ENCODE measurements around the gene TK2.
"Not testable (repeated sequence)": the region's sequence is repeated elsewhere in the genome, so short reads cannot be mapped to it uniquely, and the experiment has no call there.

Gene TK2

GRCh38 chr16:66549284-66550131 lies at the start of gene TK2:
TK2 (minus strand) TSS chr16:66550122; CDS start chr16:66550061, 61 bp downstream.
- FAIRE-seq = no peak

- no peak for FAIRE-seq
These were observed 48.2 kb upstream of the TK2 start for GRCh38 chr16:66598111-66598510.

- FAIRE-seq = no peak
These were observed 47.3 kb upstream of the TK2 start for GRCh38 chr16:66596986-66597848.

GRCh38 chr16:66596559-66596958 lies 46.6 kb upstream of the TK2 start:
- not testable (repeated sequence) for FAIRE-seq

- no peak for FAIRE-seq
These were observed 44.8 kb upstream of the TK2 start for GRCh38 chr16:66594739-66595138.

GRCh38 chr16:66592814-66593213 lies 42.9 kb upstream of the TK2 start:
- FAIRE-seq = no peak

- no peak for FAIRE-seq
These were observed 42.3 kb upstream of the TK2 start for GRCh38 chr16:66592241-66592640.

- no peak for FAIRE-seq
These were observed 41.1 kb upstream of the TK2 start for GRCh38 chr16:66591018-66591417.

- no peak for FAIRE-seq
These were observed 40.4 kb upstream of the TK2 start for GRCh38 chr16:66590322-66590721.

- no peak for FAIRE-seq
These were observed 39.2 kb upstream of the TK2 start for GRCh38 chr16:66588981-66589713.

- FAIRE-seq = no peak
These were observed 38.1 kb upstream of the TK2 start for GRCh38 chr16:66587881-66588600.

GRCh38 chr16:66585481-66586239 lies 35.7 kb upstream of the TK2 start:
- FAIRE-seq = no peak

GRCh38 chr16:66581246-66581952 lies 31.5 kb upstream of the TK2 start:
- no peak for FAIRE-seq

- no peak for FAIRE-seq
These were observed 30.8 kb upstream of the TK2 start for GRCh38 chr16:66580605-66581209.

GRCh38 chr16:66578651-66579531 lies 29.0 kb upstream of the TK2 start, which contains the start of gene CMTM2:
CMTM2 (plus strand) TSS chr16:66579463; CDS start chr16:66579608, 145 bp downstream.
- FAIRE-seq = no peak

- FAIRE-seq = no peak
These were observed 26.4 kb upstream of the TK2 start for GRCh38 chr16:66576296-66576695.

- FAIRE-seq = no peak
These were observed 25.1 kb upstream of the TK2 start for GRCh38 chr16:66575060-66575459.

- no peak for FAIRE-seq
These were observed 24.6 kb upstream of the TK2 start for GRCh38 chr16:66574531-66574930.

- FAIRE-seq = no peak
These were observed 24.2 kb upstream of the TK2 start for GRCh38 chr16:66574081-66574480.
